ENCODE results near the gene SLC2A11. TPM values are rescaled to one million over a fixed set of nuclear protein-coding genes. Genes with fewer than 3 reads are reported as not detected.

The SLC2A11 gene, protein sequence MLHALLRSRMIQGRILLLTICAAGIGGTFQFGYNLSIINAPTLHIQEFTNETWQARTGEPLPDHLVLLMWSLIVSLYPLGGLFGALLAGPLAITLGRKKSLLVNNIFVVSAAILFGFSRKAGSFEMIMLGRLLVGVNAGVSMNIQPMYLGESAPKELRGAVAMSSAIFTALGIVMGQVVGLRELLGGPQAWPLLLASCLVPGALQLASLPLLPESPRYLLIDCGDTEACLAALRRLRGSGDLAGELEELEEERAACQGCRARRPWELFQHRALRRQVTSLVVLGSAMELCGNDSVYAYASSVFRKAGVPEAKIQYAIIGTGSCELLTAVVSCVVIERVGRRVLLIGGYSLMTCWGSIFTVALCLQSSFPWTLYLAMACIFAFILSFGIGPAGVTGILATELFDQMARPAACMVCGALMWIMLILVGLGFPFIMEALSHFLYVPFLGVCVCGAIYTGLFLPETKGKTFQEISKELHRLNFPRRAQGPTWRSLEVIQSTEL
- total RNA-seq, result 1 to 10 TPM; 8.0 to 8.6 TPM

DNA sequence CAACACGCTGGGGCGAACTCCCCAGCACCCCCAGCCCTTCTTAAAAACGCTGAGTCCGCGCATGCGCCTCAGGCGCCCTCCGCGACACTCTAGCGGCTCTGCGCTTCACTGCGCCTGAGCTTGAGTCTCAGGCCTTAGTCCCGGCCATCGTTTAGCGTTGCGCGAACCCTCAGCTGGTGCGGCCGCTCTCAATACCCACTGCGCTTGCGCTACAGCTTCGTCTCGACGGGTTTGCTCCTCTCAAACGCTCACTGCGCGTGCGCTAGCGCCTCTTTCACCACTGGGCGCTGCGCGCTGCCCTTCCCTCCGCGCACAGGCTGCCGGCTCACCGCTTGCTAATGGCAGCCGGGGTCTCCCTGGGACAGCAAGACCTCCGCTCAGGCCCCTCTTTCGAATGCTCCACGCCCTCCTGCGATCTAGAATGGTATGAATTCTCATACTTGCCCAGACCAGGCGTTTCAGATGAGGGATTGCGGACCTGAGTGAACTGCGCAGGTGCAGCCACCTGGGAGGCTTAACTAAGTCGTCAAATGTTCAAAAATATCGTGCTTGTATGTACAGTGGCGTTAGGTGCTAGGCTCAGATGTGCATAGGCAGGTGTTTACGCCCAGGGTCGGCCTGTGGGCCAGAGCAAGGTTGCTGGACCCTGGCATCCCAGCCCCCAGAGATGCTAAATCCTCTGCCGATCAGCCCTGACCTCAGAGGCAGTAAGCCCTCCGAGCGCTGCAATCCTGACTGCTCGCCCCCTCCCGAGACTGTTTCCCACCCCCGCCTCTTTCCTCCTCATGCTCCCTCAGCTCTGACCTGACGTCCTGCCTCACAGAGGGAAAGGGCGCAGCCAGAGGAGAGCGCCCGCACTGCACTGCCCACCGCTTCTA is at the start of gene SLC2A11:
TSS of gene SLC2A11 (plus strand) at position 270 of the 878 bp plus-strand sequence. CDS start at position 395, 125 bp downstream.
- CTCF ChIA-PET, result interaction anchor here (0.8 to 3.4 kb wide), 16 partner anchors 8 to 428 kb away, joined by 3 to 49 read pairs (median 4); partner anchors contain the start of genes MIF and MMP11
- TF ChIP-seq, protein P1, sequence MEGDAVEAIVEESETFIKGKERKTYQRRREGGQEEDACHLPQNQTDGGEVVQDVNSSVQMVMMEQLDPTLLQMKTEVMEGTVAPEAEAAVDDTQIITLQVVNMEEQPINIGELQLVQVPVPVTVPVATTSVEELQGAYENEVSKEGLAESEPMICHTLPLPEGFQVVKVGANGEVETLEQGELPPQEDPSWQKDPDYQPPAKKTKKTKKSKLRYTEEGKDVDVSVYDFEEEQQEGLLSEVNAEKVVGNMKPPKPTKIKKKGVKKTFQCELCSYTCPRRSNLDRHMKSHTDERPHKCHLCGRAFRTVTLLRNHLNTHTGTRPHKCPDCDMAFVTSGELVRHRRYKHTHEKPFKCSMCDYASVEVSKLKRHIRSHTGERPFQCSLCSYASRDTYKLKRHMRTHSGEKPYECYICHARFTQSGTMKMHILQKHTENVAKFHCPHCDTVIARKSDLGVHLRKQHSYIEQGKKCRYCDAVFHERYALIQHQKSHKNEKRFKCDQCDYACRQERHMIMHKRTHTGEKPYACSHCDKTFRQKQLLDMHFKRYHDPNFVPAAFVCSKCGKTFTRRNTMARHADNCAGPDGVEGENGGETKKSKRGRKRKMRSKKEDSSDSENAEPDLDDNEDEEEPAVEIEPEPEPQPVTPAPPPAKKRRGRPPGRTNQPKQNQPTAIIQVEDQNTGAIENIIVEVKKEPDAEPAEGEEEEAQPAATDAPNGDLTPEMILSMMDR (IDR thresholded peaks at IDR 0.05), result peak; percentile 25
- Mint-ChIP-seq H3K27me3 (no peaks in the 10 kb centered on the region), H3K36me3 (ENCODE audit: low read depth) (peaks cover 2% of the 10 kb centered on the region), H3K27ac (peak within 1 kb of the TSS; percentile 75), H3K4me1 (ENCODE audit: low read depth) (peaks cover 11% of the 10 kb centered on the region), H3K9me3 (no peaks in the 10 kb centered on the region), H3K4me3 (peak within 1 kb of the TSS; percentile 90)
- DNase-seq (peak; percentile 97), ATAC-seq (peak; percentile 97)
- intact Hi-C loops (cut with micrococcal nuclease), result no loop called here
- POLR2A ChIA-PET, result interaction anchor here (0.6 to 1.9 kb wide), 12 partner anchors 8 to 606 kb away, joined by 3 to 10 read pairs (median 3); partner anchors contain the start of gene MIF

DNA sequence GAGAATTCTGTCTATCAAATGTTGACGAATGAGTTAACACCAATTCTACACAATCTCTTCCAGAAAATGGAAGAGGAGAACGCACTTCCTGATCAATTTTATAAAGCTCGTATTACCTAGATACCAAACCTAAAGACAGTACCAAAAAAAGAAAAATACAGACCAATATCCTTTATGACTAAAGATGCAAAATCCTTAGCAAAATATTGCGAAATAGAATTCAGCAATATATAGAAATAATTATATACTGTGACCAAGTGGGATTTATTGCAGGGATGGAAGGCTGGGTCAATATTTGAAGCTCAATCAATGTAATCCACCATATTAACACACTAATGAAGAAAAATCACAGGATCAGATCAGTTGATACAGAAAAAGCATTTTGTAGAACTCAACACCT is 45.3 kb upstream of the SLC2A11 start:
- ATAC-seq (no peak), DNase-seq (no peak)
- TF ChIP-seq, protein P1 (IDR thresholded peaks at IDR 0.05), result no peak
- H3K27ac Mint-ChIP-seq, result peak overlapping the region; percentile 25
- no peaks in the 10 kb centered on the region for H3K4me1 Mint-ChIP-seq (ENCODE audit: low read depth)
- H3K9me3 Mint-ChIP-seq, result no peaks in the 10 kb centered on the region
- POLR2A ChIA-PET, result interaction anchor here (0.9 to 1.1 kb wide), 3 partner anchors 12 to 24 kb away, joined by 3 to 4 read pairs (median 3); no protein-coding TSS in a partner anchor
- intact Hi-C loops (cut with micrococcal nuclease), result no loop called here
- no peak overlapping the region for H3K4me3 Mint-ChIP-seq
- peaks cover 26% of the 10 kb centered on the region for H3K36me3 Mint-ChIP-seq (ENCODE audit: low read depth)
- CTCF ChIA-PET, result interaction anchor here (0.7 to 1.8 kb wide), 3 partner anchors 33 to 40 kb away, joined by 3 to 4 read pairs (median 4); partner anchors contain the start of gene MMP11
- no peaks in the 10 kb centered on the region for H3K27me3 Mint-ChIP-seq

DNA sequence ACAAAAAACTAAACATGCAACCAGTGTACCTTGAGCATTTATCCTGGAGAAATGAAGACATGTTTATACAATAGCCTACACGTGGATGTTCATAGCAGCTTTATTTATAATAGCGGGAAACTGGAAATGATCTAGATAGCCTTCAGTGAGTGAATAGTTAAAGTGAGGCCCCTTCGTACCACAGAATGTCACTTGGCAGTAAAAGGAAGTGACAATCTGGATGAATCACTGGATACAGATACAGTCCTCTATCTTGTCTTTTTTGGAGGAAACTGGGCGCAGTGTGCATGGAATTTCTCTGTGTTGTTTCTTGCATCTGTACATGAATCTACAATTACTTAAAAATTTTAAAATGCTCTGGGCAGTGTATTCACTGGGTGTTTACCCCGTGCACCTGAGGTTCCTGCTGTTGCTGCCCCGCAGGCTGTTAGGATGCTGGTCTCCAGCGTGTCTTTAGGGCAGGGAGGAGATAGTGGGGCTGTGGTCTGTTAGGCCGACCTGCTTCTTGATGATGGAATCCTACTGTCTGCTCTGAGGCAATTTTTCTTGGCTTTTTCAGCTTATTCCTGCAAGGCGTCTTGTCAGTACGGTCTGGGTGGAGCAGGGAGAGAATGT is 42.0 kb upstream of the SLC2A11 start:
- Mint-ChIP-seq H3K4me3 (no peak overlapping the region), H3K9me3 (no peaks in the 10 kb centered on the region), H3K27me3 (no peaks in the 10 kb centered on the region), H3K4me1 (ENCODE audit: low read depth) (peaks cover 4% of the 10 kb centered on the region), H3K36me3 (ENCODE audit: low read depth) (peaks cover 38% of the 10 kb centered on the region), H3K27ac (no peak overlapping the region)
- intact Hi-C loops (cut with micrococcal nuclease), result no loop called here
- DNase-seq (no peak), ATAC-seq (no peak)
- TF ChIP-seq, protein P1 (IDR thresholded peaks at IDR 0.05), result no peak
- ChIA-PET POLR2A (no interaction called here), CTCF (no interaction called here)

DNA sequence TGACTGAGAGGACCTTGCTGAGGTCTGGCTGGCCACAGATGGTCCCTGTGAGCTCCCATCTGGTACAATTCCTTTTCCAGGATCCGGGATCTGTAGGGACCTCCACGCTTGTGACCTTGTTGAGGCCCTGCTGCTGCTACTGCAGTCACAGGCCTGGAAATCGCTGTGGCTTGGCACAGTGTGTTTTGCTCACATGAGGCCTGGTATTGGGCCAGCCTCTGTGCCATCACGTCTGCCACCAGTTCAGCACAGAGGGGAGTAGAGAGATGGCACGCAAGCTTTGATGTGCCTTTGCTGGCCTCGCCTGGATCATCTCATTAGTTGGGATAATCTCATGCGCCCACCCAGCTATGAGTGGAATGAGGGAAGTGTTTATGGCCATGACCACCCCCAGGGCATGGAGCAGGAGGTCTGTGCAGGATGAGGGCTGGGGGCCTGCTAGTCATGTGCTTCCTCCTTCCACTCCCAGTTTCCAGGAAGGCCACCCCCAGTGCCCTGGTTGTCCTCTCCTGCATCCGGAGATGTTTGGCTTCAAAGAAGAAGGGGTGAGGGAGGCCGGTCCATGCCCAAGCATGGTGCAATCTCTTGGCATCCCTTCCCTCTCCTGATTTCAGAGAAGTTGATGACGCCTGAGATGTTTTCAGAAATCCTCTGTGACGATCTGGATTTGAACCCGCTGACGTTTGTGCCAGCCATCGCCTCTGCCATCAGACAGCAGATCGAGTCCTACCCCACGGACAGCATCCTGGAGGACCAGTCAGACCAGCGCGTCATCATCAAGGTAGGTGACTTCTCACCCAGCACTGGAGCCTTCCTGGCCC is 41.3 kb upstream of the SLC2A11 start:
- Mint-ChIP-seq H3K4me3 (no peak overlapping the region), H3K27ac (no peak overlapping the region), H3K36me3 (ENCODE audit: low read depth) (peaks cover 34% of the 10 kb centered on the region), H3K27me3 (no peaks in the 10 kb centered on the region), H3K9me3 (no peaks in the 10 kb centered on the region), H3K4me1 (ENCODE audit: low read depth) (peaks cover 10% of the 10 kb centered on the region)
- ChIA-PET POLR2A (no interaction called here), CTCF (no interaction called here)
- no peak for ATAC-seq
- DNase-seq, result no peak
- intact Hi-C loops (cut with micrococcal nuclease), result no loop called here
- TF ChIP-seq, protein P1 (IDR thresholded peaks at IDR 0.05), result no peak

Data from activated CD8-positive, alpha-beta T cell treated with anti-CD3 and anti-CD28 coated beads for 36 hours (primary cell).